IMR-90 (cell line): ENCODE results near the gene PIK3CA. TPM values are rescaled to one million over a fixed set of nuclear protein-coding genes. Genes with fewer than 3 reads are reported as not detected.

Experiments
- ATAC-seq: fragments of 200-7000 bp; cut with Tn5 transposase; 2 replicates; pipeline ENCODE4 v1.9.1; 2020; ENCODE audit warnings: low read depth, mild to moderate bottlenecking, moderate library complexity
- BruUV-seq: library from RNA; stranded (reverse); fragments of 400-500 nt; replicated peaks from 2 replicates; lab custom pipeline; 2021; lab: Mats Ljungman, UMichigan
- CTCF ChIA-PET: fragments of 300-600 bp; formaldehyde crosslinking; extraction: SDS; loops from one replicate; lab custom pipeline; 2021; ENCODE audit warnings: antibody characterized with exemption; lab: Yijun Ruan, JAX
- POLR2A ChIA-PET: fragments of 300-600 bp; sonication (Branson Sonifier 250); formaldehyde crosslinking; loops from one replicate; lab custom pipeline; 2022; ENCODE audit warnings: antibody characterized with exemption; ENCODE audit not compliant: unreplicated experiment; lab: Charles Lee
- DNase-seq: peaks from one replicate; pipeline ENCODE4 v3.0.0; 2013
- H2AFZ ChIP-seq: replicated peaks from 2 replicates; pipeline ENCODE3; 2013; ENCODE audit warnings: low read length, mild to moderate bottlenecking; ENCODE audit not compliant: poor library complexity
- H2AK5ac ChIP-seq: 2 replicates; pipeline ENCODE4 v1.6.1; 2013; ENCODE audit warnings: low read depth, low read length, inconsistent platforms
- H2AK9ac ChIP-seq: replicated peaks from 2 replicates; pipeline ENCODE3; 2013; ENCODE audit warnings: mild to moderate bottlenecking, low read depth, low read length, moderate library complexity; ENCODE audit not compliant: poor library complexity
- H2BK120ac ChIP-seq: 2 replicates; pipeline ENCODE4 v1.6.1; 2013; ENCODE audit warnings: low read depth, low read length, inconsistent platforms
- H2BK15ac ChIP-seq: 3 replicates; pipeline ENCODE4 v1.6.1; 2013; ENCODE audit warnings: low read depth, low read length, inconsistent platforms
- H2BK20ac ChIP-seq: 2 replicates; pipeline ENCODE4 v1.6.1; 2013; ENCODE audit warnings: low read depth, mild to moderate bottlenecking, inconsistent platforms, low read length, moderate library complexity
- H2BK5ac ChIP-seq: 2 replicates; pipeline ENCODE4 v1.6.1; 2013; ENCODE audit warnings: mild to moderate bottlenecking, low read depth, low read length, inconsistent platforms; ENCODE audit not compliant: poor library complexity, severe bottlenecking
- H3K14ac ChIP-seq: replicated peaks from 2 replicates; pipeline ENCODE4 v1.6.1; 2013; ENCODE audit warnings: low read depth, low read length, inconsistent platforms
- H3K18ac ChIP-seq: 2 replicates; pipeline ENCODE4 v1.6.1; 2013; ENCODE audit warnings: low read depth, low read length, control low read depth
- H3K23ac ChIP-seq: 2 replicates; pipeline ENCODE4 v1.6.1; 2013; ENCODE audit warnings: low read depth, low read length, inconsistent platforms
- H3K27ac ChIP-seq: 2 replicates; pipeline ENCODE4 v1.5.1; 2013; ENCODE audit warnings: mild to moderate bottlenecking, control low read depth, low read length; ENCODE audit not compliant: insufficient read depth
- H3K27me3 ChIP-seq: 2 replicates; pipeline ENCODE4 v1.6.1; 2013; ENCODE audit warnings: low read length; ENCODE audit not compliant: control insufficient read depth, insufficient read depth
- H3K36me3 ChIP-seq: 2 replicates; pipeline ENCODE4 v1.6.1; 2013; ENCODE audit warnings: low read length, mixed read lengths; ENCODE audit not compliant: control insufficient read depth, insufficient read depth
- H3K4ac ChIP-seq: 2 replicates; pipeline ENCODE4 v1.6.1; 2013; ENCODE audit warnings: low read depth, low read length, inconsistent platforms
- H3K4me1 ChIP-seq: 2 replicates; pipeline ENCODE4 v1.6.1; 2013; ENCODE audit warnings: low read length, mixed read lengths; ENCODE audit not compliant: control insufficient read depth, insufficient read depth
- H3K4me2 ChIP-seq: 2 replicates; pipeline ENCODE4 v1.6.1; 2013; ENCODE audit warnings: low read depth, mild to moderate bottlenecking, control low read depth, low read length, moderate library complexity
- H3K4me3 ChIP-seq: 2 replicates; pipeline ENCODE4 v1.5.1; 2013; ENCODE audit warnings: low read depth, mild to moderate bottlenecking, control low read depth, low read length, moderate library complexity; ENCODE audit not compliant: insufficient read depth
- H3K56ac ChIP-seq: 2 replicates; pipeline ENCODE4 v1.6.1; 2013; ENCODE audit warnings: low read length, inconsistent platforms; ENCODE audit not compliant: insufficient read depth; ENCODE audit errors: extremely low read depth
- H3K79me1 ChIP-seq, 2 experiments: 2 replicates each; pipeline ENCODE4 v1.6.1; 2013; ENCODE audit warnings: low read length in 2 of 2, inconsistent platforms in 1 of 2, low read depth in 1 of 2
- H3K9ac ChIP-seq: 2 replicates; pipeline ENCODE4 v1.6.1; 2013; ENCODE audit warnings: low read depth, low read length, control low read depth
- H3K9me1 ChIP-seq: 2 replicates; pipeline ENCODE4 v1.6.1; 2013; ENCODE audit warnings: low read length, inconsistent platforms; ENCODE audit not compliant: insufficient read depth
- H3K9me3 ChIP-seq: 2 replicates; pipeline ENCODE4 v1.6.1; 2013; ENCODE audit warnings: low read length; ENCODE audit not compliant: control insufficient read depth, insufficient read depth
- H4K20me1 ChIP-seq: 2 replicates; pipeline ENCODE4 v1.6.1; 2013; ENCODE audit warnings: low read length, inconsistent platforms; ENCODE audit not compliant: insufficient read depth
- H4K5ac ChIP-seq: 2 replicates; pipeline ENCODE4 v1.6.1; 2013; ENCODE audit warnings: mild to moderate bottlenecking, low read depth, low read length, control low read depth
- H4K8ac ChIP-seq, 2 experiments: 2 replicates each; pipeline ENCODE4 v1.6.1; 2013; ENCODE audit warnings: low read depth in 2 of 2, low read length in 2 of 2, control low read depth in 1 of 2, inconsistent platforms in 1 of 2
- H4K91ac ChIP-seq: 2 replicates; pipeline ENCODE4 v1.6.1; 2013; ENCODE audit warnings: low read depth, low read length, inconsistent platforms; ENCODE audit not compliant: insufficient read depth
- CEBPB ChIP-seq: IDR thresholded peaks from 2 replicates; pipeline ENCODE4 v1.6.1; 2012; ENCODE audit warnings: low read depth, low read length, improper control_type of control experiment
- CHD1 ChIP-seq: IDR thresholded peaks from 2 replicates; pipeline ENCODE4 v1.6.1; 2012; ENCODE audit warnings: low read depth, low read length, improper control_type of control experiment
- MAFK ChIP-seq: IDR thresholded peaks from 2 replicates; pipeline ENCODE4 v1.6.1; 2012; ENCODE audit warnings: low read depth, low read length, improper control_type of control experiment
- RFX5 ChIP-seq: IDR thresholded peaks from 2 replicates; pipeline ENCODE4 v1.8.0; 2012; ENCODE audit warnings: low read depth, mild to moderate bottlenecking, low read length, moderate library complexity
- WGBS, 2 experiments: methylation state at CpG; one replicate each; pipeline versions ENCODE4 v1.1.5 to v1.1.7; 2013; ENCODE audit warnings: missing lambda C conversion rate in 2 of 2; ENCODE audit not compliant: insufficient read length in 1 of 2; ENCODE audit errors: extremely low coverage in 2 of 2; 5-methylcytosine and 5-hydroxymethylcytosine counted together
- dilution Hi-C: fragments of 300-500 bp; cut with HindIII; formaldehyde crosslinking; loops from one replicate; pipeline ENCODE4 v1.14.3; 2018; ENCODE audit warnings: low sequenced_read_pairs; ENCODE audit not compliant: unreplicated experiment
- in situ Hi-C: fragments of 300-500 bp; cut with MboI; formaldehyde crosslinking; loops from 3 replicates; pipeline ENCODE4 v1.14.3; 2019; ENCODE audit warnings: low sequenced_read_pairs, inconsistent platforms, mixed read lengths
- intact Hi-C: fragments of 100-400 bp; cut with micrococcal nuclease; formaldehyde crosslinking; loops from 2 replicates; pipeline ENCODE4 v1.10.0; 2022
- polyA plus RNA-seq, 3 experiments: library from polyadenylated mRNA; depleted of rRNA; stranded (reverse); fragments of >200 nt; gene quantifications; 2 replicates each; pipeline ENCODE4 v1.2.3, GENCODE V29; 2012; ENCODE audit warnings: low replicate concordance in 1 of 3
- total RNA-seq: library from RNA; depleted of rRNA; stranded (reverse); fragments of >200 nt; gene quantifications from 2 replicates; pipeline ENCODE4 v1.2.3, GENCODE V29; 2012

The PIK3CA gene
- total and polyA plus RNA-seq, 2 of the 4 experiments (the other 2 are of a cell fraction), result 5.7 to 22.4 TPM

DNA sequence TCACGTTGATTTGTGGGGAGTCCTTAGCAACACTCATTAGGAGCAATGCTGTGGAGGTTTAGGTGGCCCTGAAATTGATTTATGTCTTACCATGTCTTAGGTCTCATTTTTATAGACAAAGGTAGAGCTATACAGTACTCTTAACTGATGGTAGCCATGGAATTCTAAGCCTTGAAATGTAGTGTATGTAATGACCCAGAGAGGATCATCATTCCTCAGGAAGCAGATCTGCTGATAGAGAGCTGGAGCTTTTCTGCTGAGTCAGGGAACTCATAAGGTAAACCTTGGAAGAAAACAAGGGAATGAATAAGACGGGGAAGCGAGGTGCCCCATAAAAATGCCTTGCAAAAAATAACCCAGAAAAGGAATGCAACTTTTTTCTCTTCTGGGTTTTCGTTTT, 140.7 kb downstream of the PIK3CA start:
- no TSS peak for BruUV-seq
- no peaks in the 10 kb centered on the region for H3K4me1 ChIP-seq
- no peak overlapping the region for H4K8ac ChIP-seq
- no peak overlapping the region for H3K4me3 ChIP-seq
- DNase-seq (no peak), ATAC-seq (no peak)
- H3K27me3 ChIP-seq, result peaks cover 7% of the 10 kb centered on the region
- H3K4ac ChIP-seq, result no peak overlapping the region
- no peaks in the 10 kb centered on the region for H4K20me1 ChIP-seq
- TF ChIP-seq MAFK (peak; percentile 94), CHD1 (no peak), CEBPB (no peak), RFX5 (no peak)
- no peak overlapping the region for H2BK5ac ChIP-seq
- H2BK20ac ChIP-seq, result no peak overlapping the region
- dilution Hi-C loops (loop anchor here (25.0 kb wide), 1 partner anchor 177 kb away; no protein-coding TSS in a partner anchor), in situ Hi-C loops (no loop called here), intact Hi-C loops (no loop called here)
- H2BK15ac ChIP-seq, result no peak overlapping the region
- no peaks in the 10 kb centered on the region for H3K9me3 ChIP-seq
- CTCF ChIA-PET, result interaction anchor here (1.1 kb wide), 1 partner anchor 16 kb away, joined by 3 read pairs; no protein-coding TSS in a partner anchor
- no peak overlapping the region for H3K27ac ChIP-seq
- H2BK120ac ChIP-seq, result no peak overlapping the region
- no peak overlapping the region for H4K91ac ChIP-seq
- H3K79me1 ChIP-seq, result no peaks in the 10 kb centered on the region
- H3K9me1 ChIP-seq, result no peaks in the 10 kb centered on the region
- no peak overlapping the region for H3K4me2 ChIP-seq
- no peak overlapping the region for H2AFZ ChIP-seq
- H3K36me3 ChIP-seq, result no peaks in the 10 kb centered on the region
- no peak overlapping the region for H2AK9ac ChIP-seq
- no peak overlapping the region for H3K56ac ChIP-seq
- H3K14ac ChIP-seq, result no peak overlapping the region
- no peak overlapping the region for H2AK5ac ChIP-seq
- H3K23ac ChIP-seq, result no peak overlapping the region
- H3K18ac ChIP-seq, result no peak overlapping the region
- no peak overlapping the region for H3K9ac ChIP-seq
- H4K5ac ChIP-seq, result no peak overlapping the region
- WGBS, 2 experiments, result no CpG with 5 or more reads among the region's 4 CpGs
- POLR2A ChIA-PET, result no interaction called here
